Gastroesophageal sphincter (tissue), 4 donors: ENCODE measurements around the gene SF3B3. TPM values are rescaled to one million over a fixed set of nuclear protein-coding genes. Genes with fewer than 3 reads are reported as not detected.

Experiments
- ATAC-seq: fragments of 150-250 bp; one replicate; pipeline ENCODE4 v1.9.1; 2016; ENCODE audit warnings: mild to moderate bottlenecking, moderate library complexity
- H3K27ac ChIP-seq, 4 donors: fragments of 200-600 bp; sonication (generic) in 3 of 4; 1 replicate in 3 of 4; 2 replicates in 1 of 4; pipeline ENCODE4 v1.5.1; 2016 to 2019
- H3K27me3 ChIP-seq: fragments of 200-600 bp; sonication (generic); one replicate; pipeline ENCODE4 v1.5.1; 2019
- H3K36me3 ChIP-seq, 2 donors: fragments of 200-600 bp; sonication (generic); one replicate each; pipeline ENCODE4 v1.5.1; 2019; ENCODE audit warnings: control low read depth in 1 of 2
- H3K4me1 ChIP-seq, 3 donors: fragments of 200-600 bp; sonication (generic); 1 replicate in 2 of 3; 2 replicates in 1 of 3; pipeline ENCODE4 v1.5.1; 2016 to 2019; ENCODE audit warnings: control low read depth in 2 of 3
- H3K4me3 ChIP-seq, 2 donors: fragments of 200-600 bp; sonication (generic); one replicate each; pipeline ENCODE4 v1.5.1; 2019; ENCODE audit warnings: mild to moderate bottlenecking in 1 of 2, moderate library complexity in 1 of 2
- H3K9me3 ChIP-seq, 3 donors: fragments of 200-600 bp; sonication (generic); one replicate each; pipeline ENCODE4 v1.5.1; 2017 to 2019; ENCODE audit warnings: control low read depth in 2 of 3
- CTCF ChIP-seq, 4 experiments: fragments of 200-600 bp in 2 of 4; fragments of 450-650 bp in 2 of 4; sonication (generic) in 1 of 4; IDR thresholded peaks; one replicate each; pipeline ENCODE4 v1.5.1; 2017 to 2019; ENCODE audit warnings: antibody characterized with exemption in 4 of 4, mild to moderate bottlenecking in 2 of 4, moderate library complexity in 2 of 4
- EP300 ChIP-seq: sonication (generic); formaldehyde crosslinking; IDR thresholded peaks from one replicate; pipeline ENCODE4 v1.6.1; 2017; ENCODE audit warnings: antibody characterized with exemption, mild to moderate bottlenecking
- POLR2A ChIP-seq, 2 donors: fragments of 450-650 bp; IDR thresholded peaks; one replicate each; pipeline ENCODE4 v1.6.1; 2017; ENCODE audit warnings: antibody characterized with exemption in 2 of 2, mild to moderate bottlenecking in 2 of 2, moderate library complexity in 1 of 2
- POLR2AphosphoS5 ChIP-seq: sonication (generic); formaldehyde crosslinking; IDR thresholded peaks from one replicate; pipeline ENCODE4 v1.6.1; 2017; ENCODE audit warnings: antibody characterized with exemption
- WGBS, 2 donors: methylation state at CpG; one replicate each; pipeline ENCODE4 v1.1.5; 2018; ENCODE audit warnings: low coverage in 1 of 2; 5-methylcytosine and 5-hydroxymethylcytosine counted together
- total RNA-seq, 4 donors: library from RNA; depleted of rRNA; stranded (reverse); fragments of >200 nt; gene quantifications; one replicate each; pipeline ENCODE4 v1.1.0, GENCODE V29; 2016

The SF3B3 gene
- total RNA-seq, 4 donors from 2014 or later = 73.3 to 115 (median 92.8) TPM

DNA sequence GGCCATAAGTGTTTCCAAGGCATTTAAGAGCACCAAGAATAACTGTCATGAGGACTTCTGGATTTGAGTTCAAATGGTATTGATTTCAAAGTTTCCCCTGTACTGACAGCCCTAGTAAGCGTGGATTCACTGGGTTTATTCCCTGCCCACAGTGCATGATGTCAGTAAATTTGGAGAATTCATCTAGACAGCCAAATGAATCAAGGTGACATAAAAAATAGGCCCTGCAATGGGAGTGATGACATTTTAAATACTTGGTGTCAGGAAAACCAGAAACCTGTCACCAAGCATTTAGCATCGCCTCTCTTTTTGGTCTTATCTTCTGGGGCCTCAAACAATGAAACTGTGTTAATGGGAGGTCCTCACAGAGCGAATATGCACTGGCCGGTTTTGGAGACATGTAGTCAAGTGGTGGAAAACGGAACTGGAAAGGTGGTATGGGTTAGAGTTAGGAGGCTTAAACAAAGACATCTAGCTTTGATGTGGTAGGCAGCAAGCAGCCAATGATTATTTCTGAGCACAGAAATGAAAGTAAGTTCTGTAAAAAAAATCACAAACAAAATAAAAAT lies 29.3 kb upstream of the SF3B3 start:
- Histone ChIP-seq H3K36me3 (peaks cover 0 to 99% of the 10 kb centered on the region in 2 donors), H3K27ac (no peak overlapping the region), H3K27me3 (no peaks in the 10 kb centered on the region), H3K4me3 (no peak overlapping the region), H3K4me1 (no peaks in the 10 kb centered on the region), H3K9me3 (no peaks in the 10 kb centered on the region)
- ATAC-seq = no peak
- 76 to 86% methylated on average over 4 to 5 of the region's 5 CpGs for WGBS, 2 donors
- no peak for TF ChIP-seq POLR2AphosphoS5
- TF ChIP-seq EP300 = no peak
- no peak for TF ChIP-seq POLR2A (IDR thresholded peaks at IDR 0.05)
- TF ChIP-seq CTCF (IDR thresholded peaks at IDR 0.05) = no peak

DNA sequence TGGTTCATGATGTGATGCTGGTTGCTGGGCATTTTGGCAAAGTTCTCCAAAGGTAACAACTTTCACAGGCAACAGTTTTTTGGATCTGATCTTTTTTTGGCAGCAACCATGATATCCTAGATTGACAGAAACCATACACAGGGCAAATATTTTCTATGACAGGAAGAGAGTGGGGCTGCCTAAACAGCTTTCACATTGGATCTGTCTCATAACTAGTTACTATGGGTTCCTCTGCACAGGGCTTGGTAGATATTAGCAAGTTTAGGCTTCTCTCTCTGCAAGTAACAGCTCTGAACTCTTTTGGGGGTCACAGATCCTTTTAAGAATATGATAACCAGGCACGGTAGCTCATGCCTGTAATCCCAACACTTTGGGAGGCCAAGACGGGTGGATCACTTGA lies 28.8 kb upstream of the SF3B3 start:
- H3K4me1 ChIP-seq = no peaks in the 10 kb centered on the region
- TF ChIP-seq POLR2A (IDR thresholded peaks at IDR 0.05) (no peak), EP300 (no peak)
- H3K27ac ChIP-seq = no peak overlapping the region
- H3K36me3 ChIP-seq = peaks cover 0 to 99% of the 10 kb centered on the region in 2 donors
- H3K4me3 ChIP-seq = no peak overlapping the region
- ATAC-seq = no peak
- no peaks in the 10 kb centered on the region for H3K9me3 ChIP-seq
- 83% methylated on average over 2 of the region's 2 CpGs; no CpG with 5 or more reads in 1 of the 2 donors for WGBS, 2 donors
- no peaks in the 10 kb centered on the region for H3K27me3 ChIP-seq

GRCh38 chr16:70495425-70496182 lies 28.0 kb upstream of the SF3B3 start:
- Histone ChIP-seq H3K36me3 (peaks cover 0 to 99% of the 10 kb centered on the region in 2 donors), H3K4me3 (no peak overlapping the region), H3K27me3 (no peaks in the 10 kb centered on the region), H3K9me3 (no peaks in the 10 kb centered on the region), H3K27ac (no peak overlapping the region), H3K4me1 (no peaks in the 10 kb centered on the region)
- ATAC-seq = no peak
- TF ChIP-seq POLR2A (IDR thresholded peaks at IDR 0.05) = no peak
- TF ChIP-seq CTCF (IDR thresholded peaks at IDR 0.05) = no peak
- no peak for TF ChIP-seq POLR2AphosphoS5
- no peak for TF ChIP-seq EP300
- WGBS, 2 donors = 90 to 92% methylated on average over 5 to 7 of the region's 9 CpGs

DNA sequence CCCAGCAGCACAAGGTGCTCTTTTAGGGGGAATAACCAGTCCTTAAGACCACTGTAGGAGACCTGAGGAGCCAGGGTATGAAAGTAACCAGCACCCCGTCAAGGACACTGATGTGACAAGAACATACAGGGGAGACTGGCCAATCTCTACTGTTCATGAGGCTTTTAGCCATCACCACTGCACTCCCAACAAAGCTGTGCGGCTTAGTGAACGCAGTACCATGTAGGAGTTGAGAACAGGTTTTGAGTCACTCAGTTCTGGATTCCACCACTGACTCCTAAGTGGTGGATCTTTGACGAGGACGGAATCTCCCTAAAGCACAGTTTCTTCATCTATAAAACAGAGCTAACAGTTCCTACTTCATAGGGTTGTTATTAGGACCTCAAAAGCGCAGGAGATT lies 27.1 kb upstream of the SF3B3 start:
- TF ChIP-seq EP300 = no peak
- TF ChIP-seq CTCF (IDR thresholded peaks at IDR 0.05) = no peak
- TF ChIP-seq POLR2AphosphoS5 = no peak
- no peak for TF ChIP-seq POLR2A (IDR thresholded peaks at IDR 0.05)
- 86 to 100% methylated on average over 1 to 5 of the region's 6 CpGs for WGBS, 2 donors
- ATAC-seq = no peak
- Histone ChIP-seq H3K4me3 (no peak overlapping the region), H3K36me3 (peaks cover 0 to 99% of the 10 kb centered on the region in 2 donors), H3K4me1 (no peaks in the 10 kb centered on the region), H3K27ac (no peak overlapping the region), H3K9me3 (no peaks in the 10 kb centered on the region), H3K27me3 (no peaks in the 10 kb centered on the region)

GRCh38 chr16:70508752-70509151 lies 14.9 kb upstream of the SF3B3 start:
- Histone ChIP-seq H3K27ac (no peak overlapping the region), H3K4me3 (no peak overlapping the region), H3K9me3 (no peaks in the 10 kb centered on the region), H3K4me1 (no peaks in the 10 kb centered on the region), H3K36me3 (peaks cover 0 to 94% of the 10 kb centered on the region in 2 donors), H3K27me3 (no peaks in the 10 kb centered on the region)
- TF ChIP-seq POLR2A (IDR thresholded peaks at IDR 0.05) (no peak), EP300 (no peak), CTCF (IDR thresholded peaks at IDR 0.05) (no peak), POLR2AphosphoS5 (no peak)
- WGBS, 2 donors = 55 to 56% methylated on average over 3 to 5 of the region's 5 CpGs
- no peak for ATAC-seq
